ENCODE results near the gene HSPB6.

HSPB6 gene

GRCh38 chr19:35789195-35789977, 32.6 kb upstream of the HSPB6 start:
- no peaks in the 10 kb centered on the region for H4K20me1 ChIP-seq (ENCODE audit: control insufficient read depth, insufficient read depth, low read depth, low read length)
- H3K9me3 ChIP-seq (ENCODE audit: control insufficient read depth, insufficient read depth, low read length), result no peaks in the 10 kb centered on the region
- H3K79me2 ChIP-seq (ENCODE audit: control insufficient read depth, low read length), result no peaks in the 10 kb centered on the region
- no peaks in the 10 kb centered on the region for H3K4me1 ChIP-seq (ENCODE audit: control insufficient read depth, low read length)
- H3K27me3 ChIP-seq (ENCODE audit: control insufficient read depth, low read length), result no peaks in the 10 kb centered on the region
- no peak overlapping the region for H3K4me2 ChIP-seq (ENCODE audit: low read length)
- TF ChIP-seq EZH2phosphoT487 (IDR thresholded peaks at IDR 0.05; ENCODE audit: borderline replicate concordance, low read length) (no peak), CTCF (IDR thresholded peaks at IDR 0.05; ENCODE audit: low read depth, low read length, poor library complexity, severe bottlenecking) (no peak)
- H3K27ac ChIP-seq (ENCODE audit: low read depth, low read length), result no peak overlapping the region
- no peak overlapping the region for H3K4me3 ChIP-seq (ENCODE audit: low read length)
- H3K36me3 ChIP-seq (ENCODE audit: control insufficient read depth, low read length), result no peaks in the 10 kb centered on the region
- H3F3A ChIP-seq (ENCODE audit: control insufficient read depth, insufficient read depth), result no peaks in the 10 kb centered on the region
- H3K9me2 ChIP-seq (replicated peaks; ENCODE audit: control insufficient read depth, low read length), result no peaks in the 10 kb centered on the region

- Histone ChIP-seq H3K4me1 (ENCODE audit: control insufficient read depth, low read length) (no peaks in the 10 kb centered on the region), H4K20me1 (ENCODE audit: control insufficient read depth, insufficient read depth, low read depth, low read length) (no peaks in the 10 kb centered on the region), H3K9me3 (ENCODE audit: control insufficient read depth, insufficient read depth, low read length) (no peaks in the 10 kb centered on the region), H3K36me3 (ENCODE audit: control insufficient read depth, low read length) (no peaks in the 10 kb centered on the region), H3K27ac (ENCODE audit: low read depth, low read length) (no peak overlapping the region), H3K4me2 (ENCODE audit: low read length) (no peak overlapping the region), H3K9me2 (replicated peaks; ENCODE audit: control insufficient read depth, low read length) (no peaks in the 10 kb centered on the region), H3K4me3 (ENCODE audit: low read length) (no peak overlapping the region), H3K27me3 (ENCODE audit: control insufficient read depth, low read length) (no peaks in the 10 kb centered on the region), H3F3A (ENCODE audit: control insufficient read depth, insufficient read depth) (no peaks in the 10 kb centered on the region), H3K79me2 (ENCODE audit: control insufficient read depth, low read length) (no peaks in the 10 kb centered on the region)
- TF ChIP-seq CTCF (IDR thresholded peaks at IDR 0.05; ENCODE audit: low read depth, low read length, poor library complexity, severe bottlenecking) (no peak), EZH2phosphoT487 (IDR thresholded peaks at IDR 0.05; ENCODE audit: borderline replicate concordance, low read length) (no peak)
Measured at GRCh38 chr19:35788205-35788960, 31.6 kb upstream of the HSPB6 start.

GRCh38 chr19:35787227-35787799, 30.5 kb upstream of the HSPB6 start:
- H3K9me3 ChIP-seq (ENCODE audit: control insufficient read depth, insufficient read depth, low read length), result no peaks in the 10 kb centered on the region
- H3K4me1 ChIP-seq (ENCODE audit: control insufficient read depth, low read length), result no peaks in the 10 kb centered on the region
- no peaks in the 10 kb centered on the region for H3K27me3 ChIP-seq (ENCODE audit: control insufficient read depth, low read length)
- H3K9me2 ChIP-seq (replicated peaks; ENCODE audit: control insufficient read depth, low read length), result no peaks in the 10 kb centered on the region
- no peak overlapping the region for H3K4me3 ChIP-seq (ENCODE audit: low read length)
- TF ChIP-seq EZH2phosphoT487 (IDR thresholded peaks at IDR 0.05; ENCODE audit: borderline replicate concordance, low read length), result no peak
- H3K4me2 ChIP-seq (ENCODE audit: low read length), result no peak overlapping the region
- no peaks in the 10 kb centered on the region for H4K20me1 ChIP-seq (ENCODE audit: control insufficient read depth, insufficient read depth, low read depth, low read length)
- no peak overlapping the region for H3K27ac ChIP-seq (ENCODE audit: low read depth, low read length)
- no peaks in the 10 kb centered on the region for H3F3A ChIP-seq (ENCODE audit: control insufficient read depth, insufficient read depth)
- no peaks in the 10 kb centered on the region for H3K79me2 ChIP-seq (ENCODE audit: control insufficient read depth, low read length)
- no peaks in the 10 kb centered on the region for H3K36me3 ChIP-seq (ENCODE audit: control insufficient read depth, low read length)

All from DOHH2 (cell line).